Measurements from ENCODE around the gene DBT.

GRCh38 chr1:100239961-100240360 lies 9.7 kb downstream of the DBT start:
- TF ChIP-seq, protein P1, sequence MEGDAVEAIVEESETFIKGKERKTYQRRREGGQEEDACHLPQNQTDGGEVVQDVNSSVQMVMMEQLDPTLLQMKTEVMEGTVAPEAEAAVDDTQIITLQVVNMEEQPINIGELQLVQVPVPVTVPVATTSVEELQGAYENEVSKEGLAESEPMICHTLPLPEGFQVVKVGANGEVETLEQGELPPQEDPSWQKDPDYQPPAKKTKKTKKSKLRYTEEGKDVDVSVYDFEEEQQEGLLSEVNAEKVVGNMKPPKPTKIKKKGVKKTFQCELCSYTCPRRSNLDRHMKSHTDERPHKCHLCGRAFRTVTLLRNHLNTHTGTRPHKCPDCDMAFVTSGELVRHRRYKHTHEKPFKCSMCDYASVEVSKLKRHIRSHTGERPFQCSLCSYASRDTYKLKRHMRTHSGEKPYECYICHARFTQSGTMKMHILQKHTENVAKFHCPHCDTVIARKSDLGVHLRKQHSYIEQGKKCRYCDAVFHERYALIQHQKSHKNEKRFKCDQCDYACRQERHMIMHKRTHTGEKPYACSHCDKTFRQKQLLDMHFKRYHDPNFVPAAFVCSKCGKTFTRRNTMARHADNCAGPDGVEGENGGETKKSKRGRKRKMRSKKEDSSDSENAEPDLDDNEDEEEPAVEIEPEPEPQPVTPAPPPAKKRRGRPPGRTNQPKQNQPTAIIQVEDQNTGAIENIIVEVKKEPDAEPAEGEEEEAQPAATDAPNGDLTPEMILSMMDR (IDR thresholded peaks at IDR 0.05; ENCODE audit: insufficient read depth, low read length, poor library complexity, severe bottlenecking), result no peak
- no peak for TF ChIP-seq EZH2phosphoT487 (conservative IDR thresholded peaks at IDR 0.05; ENCODE audit: low read length)

Data from SU-DHL-6 (cell line).